IMR-90 (cell line): ENCODE measurements around the gene PDGFC. TPM values are rescaled to one million over a fixed set of nuclear protein-coding genes. Genes with fewer than 3 reads are reported as not detected.
A peak's percentile ranks its signal among the peaks of the same experiment; 100 is the strongest.

ENCODE experiments used
- ATAC-seq: fragments of 200-7000 bp; cut with Tn5 transposase; 2 replicates; pipeline ENCODE4 v1.9.1; 2020; ENCODE audit warnings: low read depth, mild to moderate bottlenecking, moderate library complexity
- BruUV-seq: library from RNA; stranded (reverse); fragments of 400-500 nt; replicated peaks from 2 replicates; lab custom pipeline; 2021; lab: Mats Ljungman, UMichigan
- CTCF ChIA-PET: fragments of 300-600 bp; formaldehyde crosslinking; extraction: SDS; loops from one replicate; lab custom pipeline; 2021; ENCODE audit warnings: antibody characterized with exemption; lab: Yijun Ruan, JAX
- POLR2A ChIA-PET: fragments of 300-600 bp; sonication (Branson Sonifier 250); formaldehyde crosslinking; loops from one replicate; lab custom pipeline; 2022; ENCODE audit warnings: antibody characterized with exemption; ENCODE audit not compliant: unreplicated experiment; lab: Charles Lee
- DNase-seq: peaks from one replicate; pipeline ENCODE4 v3.0.0; 2013
- H2AFZ ChIP-seq: replicated peaks from 2 replicates; pipeline ENCODE3; 2013; ENCODE audit warnings: low read length, mild to moderate bottlenecking; ENCODE audit not compliant: poor library complexity
- H2AK5ac ChIP-seq: 2 replicates; pipeline ENCODE4 v1.6.1; 2013; ENCODE audit warnings: low read depth, low read length, inconsistent platforms
- H2AK9ac ChIP-seq: replicated peaks from 2 replicates; pipeline ENCODE3; 2013; ENCODE audit warnings: mild to moderate bottlenecking, low read depth, low read length, moderate library complexity; ENCODE audit not compliant: poor library complexity
- H2BK120ac ChIP-seq: 2 replicates; pipeline ENCODE4 v1.6.1; 2013; ENCODE audit warnings: low read depth, low read length, inconsistent platforms
- H2BK15ac ChIP-seq: 3 replicates; pipeline ENCODE4 v1.6.1; 2013; ENCODE audit warnings: low read depth, low read length, inconsistent platforms
- H2BK20ac ChIP-seq: 2 replicates; pipeline ENCODE4 v1.6.1; 2013; ENCODE audit warnings: low read depth, mild to moderate bottlenecking, inconsistent platforms, low read length, moderate library complexity
- H2BK5ac ChIP-seq: 2 replicates; pipeline ENCODE4 v1.6.1; 2013; ENCODE audit warnings: mild to moderate bottlenecking, low read depth, low read length, inconsistent platforms; ENCODE audit not compliant: poor library complexity, severe bottlenecking
- H3K14ac ChIP-seq: replicated peaks from 2 replicates; pipeline ENCODE4 v1.6.1; 2013; ENCODE audit warnings: low read depth, low read length, inconsistent platforms
- H3K18ac ChIP-seq: 2 replicates; pipeline ENCODE4 v1.6.1; 2013; ENCODE audit warnings: low read depth, low read length, control low read depth
- H3K23ac ChIP-seq: 2 replicates; pipeline ENCODE4 v1.6.1; 2013; ENCODE audit warnings: low read depth, low read length, inconsistent platforms
- H3K27ac ChIP-seq: 2 replicates; pipeline ENCODE4 v1.5.1; 2013; ENCODE audit warnings: mild to moderate bottlenecking, control low read depth, low read length; ENCODE audit not compliant: insufficient read depth
- H3K27me3 ChIP-seq: 2 replicates; pipeline ENCODE4 v1.6.1; 2013; ENCODE audit warnings: low read length; ENCODE audit not compliant: control insufficient read depth, insufficient read depth
- H3K36me3 ChIP-seq: 2 replicates; pipeline ENCODE4 v1.6.1; 2013; ENCODE audit warnings: low read length, mixed read lengths; ENCODE audit not compliant: control insufficient read depth, insufficient read depth
- H3K4ac ChIP-seq: 2 replicates; pipeline ENCODE4 v1.6.1; 2013; ENCODE audit warnings: low read depth, low read length, inconsistent platforms
- H3K4me1 ChIP-seq: 2 replicates; pipeline ENCODE4 v1.6.1; 2013; ENCODE audit warnings: low read length, mixed read lengths; ENCODE audit not compliant: control insufficient read depth, insufficient read depth
- H3K4me2 ChIP-seq: 2 replicates; pipeline ENCODE4 v1.6.1; 2013; ENCODE audit warnings: low read depth, mild to moderate bottlenecking, control low read depth, low read length, moderate library complexity
- H3K4me3 ChIP-seq: 2 replicates; pipeline ENCODE4 v1.5.1; 2013; ENCODE audit warnings: low read depth, mild to moderate bottlenecking, control low read depth, low read length, moderate library complexity; ENCODE audit not compliant: insufficient read depth
- H3K56ac ChIP-seq: 2 replicates; pipeline ENCODE4 v1.6.1; 2013; ENCODE audit warnings: low read length, inconsistent platforms; ENCODE audit not compliant: insufficient read depth; ENCODE audit errors: extremely low read depth
- H3K79me1 ChIP-seq, 2 experiments: 2 replicates each; pipeline ENCODE4 v1.6.1; 2013; ENCODE audit warnings: low read length in 2 of 2, inconsistent platforms in 1 of 2, low read depth in 1 of 2
- H3K9ac ChIP-seq: 2 replicates; pipeline ENCODE4 v1.6.1; 2013; ENCODE audit warnings: low read depth, low read length, control low read depth
- H3K9me1 ChIP-seq: 2 replicates; pipeline ENCODE4 v1.6.1; 2013; ENCODE audit warnings: low read length, inconsistent platforms; ENCODE audit not compliant: insufficient read depth
- H3K9me3 ChIP-seq: 2 replicates; pipeline ENCODE4 v1.6.1; 2013; ENCODE audit warnings: low read length; ENCODE audit not compliant: control insufficient read depth, insufficient read depth
- H4K20me1 ChIP-seq: 2 replicates; pipeline ENCODE4 v1.6.1; 2013; ENCODE audit warnings: low read length, inconsistent platforms; ENCODE audit not compliant: insufficient read depth
- H4K5ac ChIP-seq: 2 replicates; pipeline ENCODE4 v1.6.1; 2013; ENCODE audit warnings: mild to moderate bottlenecking, low read depth, low read length, control low read depth
- H4K8ac ChIP-seq, 2 experiments: 2 replicates each; pipeline ENCODE4 v1.6.1; 2013; ENCODE audit warnings: low read depth in 2 of 2, low read length in 2 of 2, control low read depth in 1 of 2, inconsistent platforms in 1 of 2
- H4K91ac ChIP-seq: 2 replicates; pipeline ENCODE4 v1.6.1; 2013; ENCODE audit warnings: low read depth, low read length, inconsistent platforms; ENCODE audit not compliant: insufficient read depth
- BHLHE40 ChIP-seq: fragments of 150-350 bp; IDR thresholded peaks from 2 replicates; pipeline ENCODE4 v1.6.1; 2016; ENCODE audit warnings: mild to moderate bottlenecking, low read depth, low read length
- CEBPB ChIP-seq: IDR thresholded peaks from 2 replicates; pipeline ENCODE4 v1.6.1; 2012; ENCODE audit warnings: low read depth, low read length, improper control_type of control experiment
- CHD1 ChIP-seq: IDR thresholded peaks from 2 replicates; pipeline ENCODE4 v1.6.1; 2012; ENCODE audit warnings: low read depth, low read length, improper control_type of control experiment
- CTCF ChIP-seq: conservative IDR thresholded peaks from 2 replicates; pipeline ENCODE4 v1.5.1; 2012; ENCODE audit warnings: mild to moderate bottlenecking, low read depth, low read length, improper control_type of control experiment
- FOS ChIP-seq: fragments of 150-350 bp; IDR thresholded peaks from 2 replicates; pipeline ENCODE4 v1.6.1; 2016; ENCODE audit warnings: low read depth, low read length
- MAFK ChIP-seq: IDR thresholded peaks from 2 replicates; pipeline ENCODE4 v1.6.1; 2012; ENCODE audit warnings: low read depth, low read length, improper control_type of control experiment
- NFE2L2 ChIP-seq: fragments of 150-350 bp; IDR thresholded peaks from 2 replicates; pipeline ENCODE4 v1.6.1; 2016; ENCODE audit warnings: low read depth, mild to moderate bottlenecking, low read length
- POLR2A ChIP-seq: IDR thresholded peaks from 2 replicates; pipeline ENCODE4 v1.6.1; 2012; ENCODE audit warnings: mild to moderate bottlenecking, low read depth, low read length
- RAD21 ChIP-seq: IDR thresholded peaks from 2 replicates; pipeline ENCODE4 v1.6.1; 2012; ENCODE audit warnings: low read length, improper control_type of control experiment
- RCOR1 ChIP-seq: IDR thresholded peaks from 2 replicates; pipeline ENCODE4 v1.6.1; 2012; ENCODE audit warnings: mild to moderate bottlenecking, low read length, improper control_type of control experiment; ENCODE audit not compliant: insufficient replicate concordance
- RFX5 ChIP-seq: IDR thresholded peaks from 2 replicates; pipeline ENCODE4 v1.8.0; 2012; ENCODE audit warnings: low read depth, mild to moderate bottlenecking, low read length, moderate library complexity
- SMC3 ChIP-seq: fragments of 150-350 bp; IDR thresholded peaks from 2 replicates; pipeline ENCODE4 v1.6.1; 2016; ENCODE audit warnings: low read depth, mild to moderate bottlenecking, antibody characterized with exemption, low read length, moderate library complexity
- USF2 ChIP-seq: fragments of 150-350 bp; IDR thresholded peaks from 2 replicates; pipeline ENCODE4 v1.6.1; 2017; ENCODE audit warnings: mild to moderate bottlenecking, antibody characterized with exemption, low read length, low read depth
- dilution Hi-C: fragments of 300-500 bp; cut with HindIII; formaldehyde crosslinking; loops from one replicate; pipeline ENCODE4 v1.14.3; 2018; ENCODE audit warnings: low sequenced_read_pairs; ENCODE audit not compliant: unreplicated experiment
- in situ Hi-C: fragments of 300-500 bp; cut with MboI; formaldehyde crosslinking; loops from 3 replicates; pipeline ENCODE4 v1.14.3; 2019; ENCODE audit warnings: low sequenced_read_pairs, inconsistent platforms, mixed read lengths
- intact Hi-C: fragments of 100-400 bp; cut with micrococcal nuclease; formaldehyde crosslinking; loops from 2 replicates; pipeline ENCODE4 v1.10.0; 2022
- polyA plus RNA-seq, 3 experiments: library from polyadenylated mRNA; depleted of rRNA; stranded (reverse); fragments of >200 nt; gene quantifications; 2 replicates each; pipeline ENCODE4 v1.2.3, GENCODE V29; 2012; ENCODE audit warnings: low replicate concordance in 1 of 3
- total RNA-seq: library from RNA; depleted of rRNA; stranded (reverse); fragments of >200 nt; gene quantifications from 2 replicates; pipeline ENCODE4 v1.2.3, GENCODE V29; 2012

PDGFC gene
- total and polyA plus RNA-seq, 2 of the 4 experiments (the other 2 are of a cell fraction) = 19.8 to 90.7 TPM

GRCh38 chr4:156924774-156925315, 46.8 kb downstream of the PDGFC start:
- Histone ChIP-seq H3K4me2 (no peak overlapping the region), H4K5ac (no peak overlapping the region; the same call in 1 of the 2 replicates), H3K27ac (no peak overlapping the region), H4K91ac (no peak overlapping the region), H3K23ac (0 out of 2 replicates have a peak overlapping the region, but pooled peaks have one; percentile 41), H3K4ac (no peak overlapping the region), H3K27me3 (no peaks in the 10 kb centered on the region), H4K20me1 (peaks cover 6% of the 10 kb centered on the region; the same call in 1 of the 2 replicates), H3K18ac (no peak overlapping the region), H3K36me3 (no peaks in the 10 kb centered on the region), H2AK5ac (peak overlapping the region; percentile 24; the same call in 1 of the 2 replicates), H3K9ac (no peak overlapping the region), H3K4me1 (no peaks in the 10 kb centered on the region; the same call in 1 of the 2 replicates), H3K14ac (no peak overlapping the region), H2BK120ac (no peak overlapping the region), H4K8ac (no peak overlapping the region), H3K4me3 (no peak overlapping the region), H3K79me1 (peaks cover 29 to 60% of the 10 kb centered on the region in 2 experiments), H3K9me1 (peaks cover 2% of the 10 kb centered on the region; the same call in 1 of the 2 replicates), H2AK9ac (no peak overlapping the region), H3K9me3 (peaks cover 4% of the 10 kb centered on the region), H2BK20ac (no peak overlapping the region), H2BK15ac (no peak overlapping the region), H2BK5ac (no peak overlapping the region), H3K56ac (no peak overlapping the region), H2AFZ (no peak overlapping the region)
- in situ Hi-C loops = no loop called here
- intact Hi-C loops = no loop called here
- DNase-seq (no peak), ATAC-seq (no peak)
- ChIA-PET CTCF (no interaction called here), POLR2A (no interaction called here)
- TF ChIP-seq POLR2A (no peak), CTCF (no peak), RAD21 (no peak), FOS (no peak), SMC3 (no peak), BHLHE40 (no peak), CHD1 (no peak), NFE2L2 (no peak), CEBPB (no peak), USF2 (no peak), MAFK (no peak), RCOR1 (no peak), RFX5 (no peak)
- dilution Hi-C loops = no loop called here
- no TSS peak for BruUV-seq
